Measurements from ENCODE around the gene STKLD1.

DNA sequence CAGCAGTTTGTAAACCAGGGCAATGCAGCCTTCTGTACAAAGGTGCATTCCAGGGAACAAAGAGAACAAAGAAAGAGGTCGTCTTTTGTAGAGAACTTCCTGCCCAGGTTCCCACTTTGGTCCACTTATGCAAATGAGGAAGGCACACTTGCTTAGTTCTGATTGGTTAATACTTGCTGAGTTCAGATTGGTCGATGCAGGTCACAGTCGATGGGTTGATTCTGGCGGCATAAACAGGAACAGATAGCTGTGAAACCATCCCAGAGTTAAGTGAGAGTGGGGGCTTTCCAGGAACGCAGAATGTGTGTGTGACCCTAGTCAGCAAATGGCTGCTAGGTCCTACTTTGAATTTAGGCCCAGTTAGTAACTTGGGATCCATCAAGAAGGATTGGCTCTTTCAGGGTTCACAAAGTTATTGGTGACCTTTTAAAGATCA is 44.2 kb downstream of the STKLD1 start:
- TF ChIP-seq YY1 (IDR thresholded peaks at IDR 0.05; ENCODE audit: insufficient read depth, insufficient read length) (no peak), SUZ12 (IDR thresholded peaks at IDR 0.05; ENCODE audit: extremely low read depth, insufficient read depth, insufficient read length) (no peak), ZNF274 (IDR thresholded peaks at IDR 0.05; ENCODE audit: low read depth, low read length) (no peak)
